SU-DHL-6 (cell line): ENCODE results near the gene PDCD7.

Experiments
- H2AFZ ChIP-seq: fragments of 200-600 bp; sonication (generic); 2 replicates; pipeline ENCODE4 v1.6.1; 2014; ENCODE audit warnings: low read depth, mild to moderate bottlenecking, moderate library complexity, mixed read lengths, antibody characterized with exemption, low read length; ENCODE audit not compliant: severe bottlenecking
- H3F3A ChIP-seq: fragments of 200-600 bp; shearing (Covaris generic); 2 replicates; pipeline ENCODE4 v1.6.0; 2016; ENCODE audit warnings: antibody characterized with exemption, mild to moderate bottlenecking; ENCODE audit not compliant: insufficient read depth
- H3K27ac ChIP-seq: fragments of 200-600 bp; sonication (generic); 2 replicates; pipeline ENCODE4 v1.5.1; 2016; ENCODE audit warnings: low read depth, mild to moderate bottlenecking, low read length, moderate library complexity, mixed read lengths
- H3K27me3 ChIP-seq: fragments of 200-600 bp; sonication (generic), shearing (Covaris generic); 2 replicates; pipeline ENCODE4 v1.6.0; 2014; ENCODE audit warnings: mild to moderate bottlenecking, low read length
- H3K36me3 ChIP-seq: fragments of 200-600 bp; sonication (generic); 2 replicates; pipeline ENCODE4 v1.6.1; 2014; ENCODE audit warnings: mild to moderate bottlenecking, low read length, mixed read lengths
- H3K4me2 ChIP-seq: fragments of 300-600, 200-600 bp; shearing (Covaris generic), sonication (generic); 2 replicates; pipeline ENCODE4 v1.6.0; 2014; ENCODE audit warnings: low read length, low read depth, mild to moderate bottlenecking; ENCODE audit not compliant: poor library complexity, severe bottlenecking
- H3K4me3 ChIP-seq: fragments of 200-600 bp; sonication (generic); 2 replicates; pipeline ENCODE4 v1.5.1; 2014; ENCODE audit warnings: antibody characterized with exemption, low read length, mild to moderate bottlenecking, mixed read lengths; ENCODE audit not compliant: insufficient read depth, poor library complexity, severe bottlenecking
- H3K79me2 ChIP-seq: fragments of 200-600 bp; sonication (generic); 2 replicates; pipeline ENCODE4 v1.6.1; 2014; ENCODE audit warnings: mild to moderate bottlenecking, low read length, moderate library complexity; ENCODE audit not compliant: insufficient read depth
- H3K9ac ChIP-seq: fragments of 200-600 bp; sonication (generic); 2 replicates; pipeline ENCODE4 v1.7.0; 2014; ENCODE audit warnings: mild to moderate bottlenecking, low read length
- H3K9me2 ChIP-seq: fragments of 200-600 bp; sonication (generic); replicated peaks from 2 replicates; pipeline ENCODE4 v1.6.1; 2014; ENCODE audit warnings: low read length; ENCODE audit not compliant: insufficient read depth
- H3K9me3 ChIP-seq: fragments of 200-600 bp; sonication (generic); 2 replicates; pipeline ENCODE4 v1.6.1; 2014; ENCODE audit warnings: low read length, mixed read lengths; ENCODE audit not compliant: insufficient read depth
- H4K20me1 ChIP-seq: fragments of 200-600 bp; sonication (generic); 2 replicates; pipeline ENCODE4 v1.6.1; 2014; ENCODE audit warnings: low read depth, mild to moderate bottlenecking, antibody characterized with exemption, low read length, moderate library complexity, mixed read lengths
- EZH2phosphoT487 ChIP-seq: fragments of 200-600 bp; sonication (generic), shearing (Covaris generic); conservative IDR thresholded peaks from 2 replicates; pipeline ENCODE4 v1.6.1; 2018; ENCODE audit warnings: mild to moderate bottlenecking, antibody characterized with exemption, low read length, moderate library complexity, mixed read lengths
- TF ChIP-seq, protein P1 (sequence below): fragments of 200-600 bp; sonication (generic); IDR thresholded peaks from one replicate; pipeline ENCODE4 v1.5.1; 2017; ENCODE audit warnings: antibody characterized with exemption, mild to moderate bottlenecking, low read length, moderate library complexity; ENCODE audit not compliant: insufficient read depth, poor library complexity, severe bottlenecking

The PDCD7 gene

DNA sequence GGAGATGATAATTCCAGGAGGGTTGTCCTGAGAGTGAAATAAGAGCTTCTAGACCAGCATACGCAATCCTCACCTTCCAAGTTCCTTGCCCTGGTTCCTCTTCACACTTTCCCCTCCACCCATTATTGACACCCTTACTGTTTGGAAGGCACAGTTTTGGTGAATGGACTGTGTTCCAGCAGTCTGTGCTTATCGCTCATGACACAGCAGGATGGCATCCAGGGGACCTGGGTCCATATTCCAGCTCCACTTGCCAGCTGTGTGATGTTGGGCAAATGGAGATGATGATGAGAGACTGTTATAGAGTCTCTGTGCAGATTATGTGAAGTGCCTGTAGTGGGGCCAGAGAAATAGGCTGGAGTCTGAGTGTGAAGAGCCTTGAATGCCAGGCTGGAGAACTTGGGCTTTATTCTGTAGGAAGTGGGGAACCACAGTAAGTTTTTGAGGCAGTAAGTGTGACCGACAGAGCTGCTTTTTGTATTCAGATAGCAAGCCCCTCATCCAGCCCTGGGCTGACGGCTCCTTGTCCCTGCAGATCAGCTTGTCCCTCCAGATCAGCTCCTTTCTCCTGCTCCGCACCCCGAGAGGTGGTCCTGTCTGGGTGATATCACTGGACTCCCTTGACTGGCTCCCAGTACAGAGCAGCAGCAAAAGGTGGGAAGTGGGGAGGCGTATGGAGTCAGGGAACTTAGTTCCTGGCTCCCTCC, 49.0 kb downstream of the PDCD7 start:
- Histone ChIP-seq H3K27me3 (no peaks in the 10 kb centered on the region), H2AFZ (no peak overlapping the region), H3K79me2 (no peaks in the 10 kb centered on the region), H3K36me3 (no peaks in the 10 kb centered on the region), H3K4me2 (no peak overlapping the region), H3K4me3 (no peak overlapping the region), H3K9me3 (no peaks in the 10 kb centered on the region), H3K9me2 (no peaks in the 10 kb centered on the region), H4K20me1 (no peaks in the 10 kb centered on the region), H3K27ac (no peak overlapping the region), H3F3A (no peaks in the 10 kb centered on the region), H3K9ac (no peak overlapping the region)
- TF ChIP-seq EZH2phosphoT487 = no peak
- TF ChIP-seq, protein P1, sequence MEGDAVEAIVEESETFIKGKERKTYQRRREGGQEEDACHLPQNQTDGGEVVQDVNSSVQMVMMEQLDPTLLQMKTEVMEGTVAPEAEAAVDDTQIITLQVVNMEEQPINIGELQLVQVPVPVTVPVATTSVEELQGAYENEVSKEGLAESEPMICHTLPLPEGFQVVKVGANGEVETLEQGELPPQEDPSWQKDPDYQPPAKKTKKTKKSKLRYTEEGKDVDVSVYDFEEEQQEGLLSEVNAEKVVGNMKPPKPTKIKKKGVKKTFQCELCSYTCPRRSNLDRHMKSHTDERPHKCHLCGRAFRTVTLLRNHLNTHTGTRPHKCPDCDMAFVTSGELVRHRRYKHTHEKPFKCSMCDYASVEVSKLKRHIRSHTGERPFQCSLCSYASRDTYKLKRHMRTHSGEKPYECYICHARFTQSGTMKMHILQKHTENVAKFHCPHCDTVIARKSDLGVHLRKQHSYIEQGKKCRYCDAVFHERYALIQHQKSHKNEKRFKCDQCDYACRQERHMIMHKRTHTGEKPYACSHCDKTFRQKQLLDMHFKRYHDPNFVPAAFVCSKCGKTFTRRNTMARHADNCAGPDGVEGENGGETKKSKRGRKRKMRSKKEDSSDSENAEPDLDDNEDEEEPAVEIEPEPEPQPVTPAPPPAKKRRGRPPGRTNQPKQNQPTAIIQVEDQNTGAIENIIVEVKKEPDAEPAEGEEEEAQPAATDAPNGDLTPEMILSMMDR = no peak

DNA sequence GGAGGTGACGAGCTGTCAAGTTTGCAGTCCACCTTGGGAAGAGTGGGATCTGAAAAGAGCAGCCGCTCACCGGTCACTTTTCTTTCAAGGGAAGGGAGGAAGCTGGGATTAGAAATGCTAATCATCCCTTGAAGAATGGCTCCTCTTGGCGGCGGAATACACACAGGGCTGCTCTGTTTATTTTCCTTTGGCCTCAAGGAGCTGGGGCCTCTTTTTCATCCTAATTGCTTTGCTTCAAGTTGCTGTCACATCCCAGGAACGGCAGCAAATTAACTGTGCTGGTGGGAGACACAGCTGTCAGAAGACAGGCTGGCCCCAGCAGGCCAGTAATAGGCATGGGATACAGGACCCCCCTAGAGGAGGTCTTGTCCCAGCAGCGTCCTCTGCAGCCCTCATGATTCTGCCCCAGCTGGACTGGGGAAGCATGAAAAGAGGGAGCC, 50.3 kb downstream of the PDCD7 start:
- H3K9me2 ChIP-seq = no peaks in the 10 kb centered on the region
- no peaks in the 10 kb centered on the region for H3F3A ChIP-seq
- no peak overlapping the region for H3K4me2 ChIP-seq
- H3K36me3 ChIP-seq = no peaks in the 10 kb centered on the region
- no peak overlapping the region for H3K9ac ChIP-seq
- no peaks in the 10 kb centered on the region for H4K20me1 ChIP-seq
- H3K4me3 ChIP-seq = no peak overlapping the region
- no peaks in the 10 kb centered on the region for H3K79me2 ChIP-seq
- no peak overlapping the region for H3K27ac ChIP-seq
- no peaks in the 10 kb centered on the region for H3K27me3 ChIP-seq
- H2AFZ ChIP-seq = no peak overlapping the region
- no peaks in the 10 kb centered on the region for H3K9me3 ChIP-seq
- TF ChIP-seq, protein P1 = no peak
- TF ChIP-seq EZH2phosphoT487 = no peak

DNA sequence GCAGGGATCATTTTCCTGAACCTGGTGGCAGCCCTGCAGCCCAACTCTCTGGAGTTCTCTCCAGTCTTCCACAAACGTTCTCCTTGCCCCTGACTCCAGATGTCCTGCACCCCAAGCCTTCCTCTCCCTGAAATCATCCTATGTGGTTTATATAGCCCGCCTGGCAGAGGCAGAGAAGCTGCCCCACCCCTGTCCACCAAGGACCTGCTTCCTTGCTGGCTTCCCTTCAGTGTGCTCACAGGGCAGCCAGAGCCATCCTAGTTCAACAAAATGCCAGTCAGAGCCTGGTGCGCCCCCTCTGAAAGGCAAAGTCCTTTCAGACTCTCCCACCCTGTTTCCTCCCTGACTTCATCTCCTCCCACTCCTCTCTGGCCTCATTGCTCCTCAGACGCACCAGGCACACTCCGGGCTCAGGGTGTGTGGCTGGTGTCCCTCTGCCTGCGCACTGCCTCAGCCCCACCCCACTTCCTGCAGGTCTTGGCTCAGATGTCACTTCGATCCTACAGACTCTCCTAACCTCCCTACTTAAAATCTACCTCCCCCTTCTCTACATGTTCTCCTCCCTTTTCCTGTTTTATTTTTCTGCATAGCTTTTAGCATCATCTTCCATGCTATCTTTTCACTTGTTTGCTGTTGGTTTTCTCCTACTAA, 51.2 kb downstream of the PDCD7 start:
- Histone ChIP-seq H3K27ac (no peak overlapping the region), H3K27me3 (no peaks in the 10 kb centered on the region), H3K36me3 (no peaks in the 10 kb centered on the region), H3K9ac (no peak overlapping the region), H3K4me2 (no peak overlapping the region), H3K9me2 (no peaks in the 10 kb centered on the region), H2AFZ (no peak overlapping the region), H4K20me1 (no peaks in the 10 kb centered on the region), H3K9me3 (no peaks in the 10 kb centered on the region), H3F3A (no peaks in the 10 kb centered on the region), H3K79me2 (no peaks in the 10 kb centered on the region), H3K4me3 (no peak overlapping the region)
- no peak for TF ChIP-seq EZH2phosphoT487
- TF ChIP-seq, protein P1 = no peak
